ENCODE results near the gene XPOT.

DNA sequence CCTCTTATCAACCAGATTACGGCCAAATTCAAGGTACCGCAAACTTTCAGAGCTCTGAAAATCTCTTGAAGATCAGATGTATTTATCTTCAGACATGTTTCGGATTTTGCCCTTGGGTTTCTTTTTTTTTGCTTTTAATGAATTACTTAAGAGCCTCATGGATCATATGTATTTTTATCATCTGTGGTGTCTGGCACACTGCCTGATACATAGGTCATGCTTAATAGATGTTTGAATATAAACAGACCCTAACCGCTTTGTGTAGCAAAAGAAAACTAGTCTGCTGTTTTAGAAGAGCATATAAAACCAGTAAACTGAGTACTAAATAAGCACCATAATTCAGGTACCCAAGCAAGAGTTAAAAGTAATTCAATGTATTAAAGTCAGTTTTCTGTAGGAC is 27.6 kb downstream of the XPOT start:
- TF ChIP-seq EZH2phosphoT487 (IDR thresholded peaks at IDR 0.05; ENCODE audit: insufficient read depth, low read depth) (no peak), EZH2 (IDR thresholded peaks at IDR 0.05; ENCODE audit: insufficient read depth, poor library complexity, severe bottlenecking) (no peak)
